ENCODE results near the gene HPGD.

DNA sequence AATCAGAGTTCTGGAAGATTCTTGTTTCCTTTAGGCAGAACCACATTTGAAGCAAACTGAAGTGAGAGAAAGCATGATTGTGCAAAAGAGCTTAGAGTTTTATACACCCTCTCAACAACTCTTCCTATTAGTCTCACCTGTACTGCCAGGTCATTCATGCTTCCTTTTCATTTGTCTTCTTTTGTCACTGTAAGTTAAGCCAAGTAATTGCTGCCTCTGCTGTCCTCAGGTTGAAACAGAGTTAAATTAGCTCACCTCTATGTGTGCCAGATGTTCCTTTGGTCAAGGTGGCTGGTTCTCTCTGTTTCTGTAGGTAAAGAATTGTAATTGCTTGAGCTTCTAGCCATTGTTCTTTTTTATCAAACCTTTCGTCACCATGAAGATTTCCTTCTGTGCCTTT, 41.1 kb upstream of the HPGD start:
- TF ChIP-seq, protein P1, sequence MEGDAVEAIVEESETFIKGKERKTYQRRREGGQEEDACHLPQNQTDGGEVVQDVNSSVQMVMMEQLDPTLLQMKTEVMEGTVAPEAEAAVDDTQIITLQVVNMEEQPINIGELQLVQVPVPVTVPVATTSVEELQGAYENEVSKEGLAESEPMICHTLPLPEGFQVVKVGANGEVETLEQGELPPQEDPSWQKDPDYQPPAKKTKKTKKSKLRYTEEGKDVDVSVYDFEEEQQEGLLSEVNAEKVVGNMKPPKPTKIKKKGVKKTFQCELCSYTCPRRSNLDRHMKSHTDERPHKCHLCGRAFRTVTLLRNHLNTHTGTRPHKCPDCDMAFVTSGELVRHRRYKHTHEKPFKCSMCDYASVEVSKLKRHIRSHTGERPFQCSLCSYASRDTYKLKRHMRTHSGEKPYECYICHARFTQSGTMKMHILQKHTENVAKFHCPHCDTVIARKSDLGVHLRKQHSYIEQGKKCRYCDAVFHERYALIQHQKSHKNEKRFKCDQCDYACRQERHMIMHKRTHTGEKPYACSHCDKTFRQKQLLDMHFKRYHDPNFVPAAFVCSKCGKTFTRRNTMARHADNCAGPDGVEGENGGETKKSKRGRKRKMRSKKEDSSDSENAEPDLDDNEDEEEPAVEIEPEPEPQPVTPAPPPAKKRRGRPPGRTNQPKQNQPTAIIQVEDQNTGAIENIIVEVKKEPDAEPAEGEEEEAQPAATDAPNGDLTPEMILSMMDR (IDR thresholded peaks at IDR 0.05): no peak
- no peak for TF ChIP-seq POLR2A (IDR thresholded peaks at IDR 0.05)

All from body of pancreas (tissue), 4 donors.